T-helper 2 cell (primary cell): ENCODE measurements around the gene LTC4S.
"Not testable (repeated sequence)": the region's sequence is repeated elsewhere in the genome, so short reads cannot be mapped to it uniquely, and the experiment has no call there.

ENCODE experiments used
- DNase-seq, 5 experiments: peaks; one replicate each; pipeline versions ENCODE4 v3.0.0 to v3.0.0-alpha.2; 2012 to 2022
- total RNA-seq, 2 donors: gene quantifications; one replicate each; lab custom pipeline; 2026; lab: John Stamatoyannopoulos, UW

Gene LTC4S
- 1.3 to 2.2 reads per million in 2 donors for total RNA-seq

- peak in 2 of 5 experiments; percentile 75 to 76 for DNase-seq
Observed at GRCh38 chr5:179793468-179794139, at the start of gene LTC4S. Gene LTC4S (plus strand): TSS chr5:179793986. CDS start chr5:179794081, 95 bp downstream.

DNA sequence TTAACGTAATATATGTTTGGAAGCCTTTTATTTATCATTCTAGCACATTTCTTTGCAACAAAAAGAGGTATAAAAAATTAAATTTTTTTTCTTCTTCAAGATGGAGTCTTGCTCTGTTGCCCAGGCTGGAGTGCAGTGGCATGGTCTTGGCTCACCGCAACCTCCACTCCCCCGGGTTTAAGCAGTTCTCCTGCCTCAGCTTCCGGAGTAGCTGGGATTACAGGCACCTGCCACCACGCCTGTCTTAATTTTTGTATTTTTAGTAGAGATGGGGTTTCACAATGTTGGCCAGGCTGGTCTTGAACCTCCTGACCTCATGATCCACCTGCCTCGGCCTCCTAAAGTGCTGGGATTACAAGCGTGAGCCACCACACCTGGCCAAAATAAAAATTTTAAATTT, 49.7 kb upstream of the LTC4S start:
- DNase-seq, result not testable (repeated sequence)

GRCh38 chr5:179746872-179747271, 46.9 kb upstream of the LTC4S start:
- no peak for DNase-seq

- no peak for DNase-seq
Observed at GRCh38 chr5:179747811-179748210, 46.0 kb upstream of the LTC4S start.

DNA sequence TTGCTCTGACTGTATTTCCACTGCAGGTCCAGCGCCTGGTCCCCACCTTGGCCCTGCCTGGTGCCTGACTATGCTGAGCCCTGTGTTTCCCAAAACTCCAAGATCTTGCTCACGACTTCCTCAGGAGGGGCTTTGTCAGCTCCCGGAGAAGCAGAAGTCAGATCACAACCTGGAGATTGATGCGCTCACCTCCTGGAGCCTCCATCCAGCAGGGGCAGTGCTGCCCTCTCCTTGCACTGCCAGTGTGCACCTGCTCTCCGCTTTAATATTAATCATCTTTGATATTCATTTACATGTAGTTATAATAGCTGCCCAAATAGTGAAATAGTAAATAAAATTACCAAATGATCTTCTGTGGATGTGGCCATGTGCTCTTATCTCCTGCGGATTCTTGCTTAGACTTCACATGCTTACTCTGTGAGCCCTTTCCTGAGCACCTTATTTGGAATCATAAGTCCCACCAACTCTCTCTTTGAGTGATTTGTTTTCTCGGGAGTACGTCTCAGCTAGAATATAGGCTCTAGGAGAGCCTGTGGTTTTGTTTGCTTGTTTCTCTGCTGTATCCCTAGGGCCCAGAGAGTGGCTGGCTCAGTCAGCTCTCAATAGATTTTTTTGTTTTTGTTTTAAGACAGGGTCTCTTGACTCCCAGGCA, 43.8 kb upstream of the LTC4S start:
- DNase-seq, result no peak

- DNase-seq, result no peak
Observed at GRCh38 chr5:179753971-179754370, 39.8 kb upstream of the LTC4S start.

GRCh38 chr5:179755022-179755421, 38.8 kb upstream of the LTC4S start:
- no peak for DNase-seq

DNA sequence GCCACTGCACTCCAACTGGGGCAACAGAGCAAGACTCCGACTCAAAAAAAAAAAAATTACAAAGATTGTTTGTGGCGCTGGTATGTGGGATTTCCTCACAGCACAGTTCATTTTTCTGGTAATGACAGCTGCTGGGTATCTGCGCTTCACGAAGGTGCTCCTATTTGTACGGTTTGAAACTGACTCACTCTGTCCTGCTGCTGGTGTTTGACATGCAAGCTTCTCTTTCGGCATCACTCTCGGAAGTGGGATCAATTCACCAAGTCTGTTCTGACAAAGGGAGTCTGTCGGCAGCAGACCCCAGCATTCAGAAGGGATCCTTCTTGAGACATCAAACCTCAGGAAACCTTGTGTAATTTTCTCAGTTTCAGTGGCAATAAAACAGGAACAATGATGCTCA, 34.8 kb upstream of the LTC4S start:
- peak in 1 of 5 experiments; percentile 82 for DNase-seq

GRCh38 chr5:179759581-179760551, 33.9 kb upstream of the LTC4S start:
- DNase-seq, result peak in 2 of 5 experiments; percentile 10 to 84

DNA sequence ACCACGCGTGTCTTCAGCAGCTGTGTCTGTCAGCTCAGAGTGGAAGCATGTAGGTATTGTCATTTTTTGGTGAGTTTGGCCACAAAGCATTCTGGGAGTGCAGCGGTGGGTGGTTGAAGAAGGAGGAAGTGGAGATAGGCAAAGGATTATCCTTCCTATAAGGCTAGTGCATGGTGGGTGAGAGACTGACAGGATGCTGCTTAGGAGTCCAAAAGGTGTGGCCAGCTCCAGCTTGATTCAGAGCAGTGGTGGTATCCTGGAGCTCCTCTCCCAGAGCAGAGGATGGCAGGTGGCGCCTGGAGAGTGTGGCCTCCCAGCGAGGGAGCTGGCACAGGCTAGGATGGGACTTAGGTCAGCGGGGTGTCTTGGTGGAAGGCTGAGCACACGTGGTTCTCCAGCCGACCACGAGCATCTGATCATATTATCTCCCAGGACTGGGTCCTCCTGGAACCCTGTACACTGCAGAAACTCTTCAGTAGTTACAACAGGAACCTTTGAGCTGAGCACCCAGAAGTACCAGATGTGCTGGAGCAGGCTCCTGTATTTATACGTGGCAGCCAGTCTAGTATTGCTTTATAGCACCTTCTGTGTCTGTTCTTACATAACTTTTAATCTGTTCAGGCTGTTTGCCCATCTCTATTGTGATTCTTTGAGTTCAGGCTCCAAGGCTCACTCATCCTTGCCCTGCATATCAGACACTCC, 31.6 kb upstream of the LTC4S start:
- DNase-seq, result peak in 2 of 5 experiments; percentile 34 to 71

- DNase-seq, result no peak
Observed at GRCh38 chr5:179762781-179763176, 31.0 kb upstream of the LTC4S start.

GRCh38 chr5:179763215-179763945, 30.4 kb upstream of the LTC4S start:
- peak in 4 of 5 experiments; percentile 24 to 65 (median 34) for DNase-seq

GRCh38 chr5:179764056-179764455, 29.7 kb upstream of the LTC4S start:
- no peak for DNase-seq

GRCh38 chr5:179765400-179765799, 28.4 kb upstream of the LTC4S start:
- DNase-seq, result no peak

DNA sequence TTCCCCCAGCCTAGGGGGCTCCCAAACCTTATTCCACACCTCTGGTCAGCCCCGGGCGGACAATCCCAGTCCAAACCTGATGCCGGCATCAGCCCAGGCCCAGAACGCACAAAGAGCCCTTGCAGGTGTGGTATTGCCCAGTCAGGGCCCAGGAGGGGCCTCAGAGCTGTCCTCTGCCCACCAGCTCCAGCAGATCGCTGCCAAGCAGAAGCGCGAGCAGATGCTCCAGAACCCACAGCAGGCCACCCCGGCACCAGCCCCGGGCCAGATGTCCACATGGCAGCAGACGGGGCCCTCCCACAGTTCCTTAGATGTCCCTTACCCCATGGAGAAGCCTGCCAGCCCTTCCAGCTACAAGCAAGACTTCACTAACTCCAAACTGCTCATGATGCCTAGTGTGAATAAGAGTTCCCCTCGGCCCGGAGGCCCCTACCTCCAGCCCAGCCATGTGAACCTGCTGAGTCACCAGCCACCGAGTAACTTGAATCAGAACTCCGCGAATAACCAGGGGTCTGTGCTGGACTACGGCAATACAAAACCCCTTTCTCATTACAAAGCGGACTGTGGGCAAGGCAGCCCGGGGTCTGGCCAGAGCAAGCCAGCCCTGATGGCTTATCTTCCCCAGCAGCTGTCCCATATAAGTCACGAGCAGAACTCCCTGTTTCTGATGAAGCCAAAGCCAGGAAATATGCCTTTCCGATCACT, 27.6 kb upstream of the LTC4S start:
- DNase-seq, result no peak

DNA sequence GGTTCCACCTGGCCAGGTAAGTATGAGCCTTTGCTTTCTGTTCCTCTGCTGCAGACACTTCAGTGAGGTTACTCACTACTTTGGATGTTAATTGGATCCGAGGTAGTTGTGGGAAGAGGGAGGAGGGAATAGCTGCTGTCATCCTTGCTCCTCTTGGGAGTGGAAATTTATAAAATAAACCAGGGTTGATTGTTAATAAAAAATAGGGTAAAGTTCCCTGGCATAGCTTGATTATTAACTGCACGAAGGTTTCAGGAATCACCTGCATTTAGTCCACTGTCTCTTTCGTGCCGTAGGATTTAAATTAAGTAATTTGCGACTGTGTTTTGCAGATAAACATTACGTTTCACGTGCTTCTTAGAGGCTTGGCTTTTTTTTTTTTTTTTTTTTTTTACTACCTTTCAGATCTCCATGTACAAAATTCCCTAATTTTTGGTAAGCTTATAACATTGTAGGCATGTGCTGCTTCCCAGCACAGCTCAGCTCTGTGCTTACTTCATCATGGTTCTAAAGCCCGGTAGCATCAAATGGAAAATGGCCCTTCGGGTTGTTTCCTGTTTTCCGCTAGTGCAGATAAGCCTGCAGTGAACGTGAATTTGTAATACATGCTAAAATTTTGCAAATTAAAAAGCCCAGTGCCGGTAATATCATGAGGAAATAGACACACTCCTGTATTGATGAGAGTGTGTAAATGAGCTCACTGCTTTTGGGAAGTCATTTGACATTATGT, 26.9 kb upstream of the LTC4S start:
- DNase-seq, result no peak

DNA sequence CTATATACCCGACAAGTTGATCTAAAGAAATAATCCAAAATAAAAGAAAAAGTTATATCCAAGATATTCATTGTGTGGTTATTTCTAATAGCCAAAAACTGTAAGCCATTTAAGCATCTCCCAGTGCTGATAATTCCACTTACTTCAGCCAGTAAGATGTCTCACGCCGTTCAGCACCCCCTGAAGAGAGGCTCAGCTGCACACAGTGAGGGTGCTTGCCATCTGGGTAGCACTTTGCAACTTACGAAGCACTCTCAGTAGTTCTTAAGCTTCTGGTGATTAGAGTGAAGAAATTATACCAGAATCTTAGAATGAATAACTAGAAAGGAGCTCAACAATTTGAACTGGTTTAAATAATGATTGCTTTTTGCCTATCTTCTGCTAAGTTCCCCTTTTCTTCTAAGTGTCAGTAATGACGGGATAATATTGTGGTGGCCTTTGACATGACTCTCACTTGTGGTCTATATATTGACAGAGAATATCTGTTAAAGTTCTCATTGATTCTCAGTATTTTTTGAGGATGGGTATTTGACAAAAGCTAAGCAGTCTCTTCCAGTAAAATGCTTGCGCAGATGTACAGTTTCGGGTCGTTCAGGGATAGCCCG, 26.2 kb upstream of the LTC4S start:
- no peak for DNase-seq

DNA sequence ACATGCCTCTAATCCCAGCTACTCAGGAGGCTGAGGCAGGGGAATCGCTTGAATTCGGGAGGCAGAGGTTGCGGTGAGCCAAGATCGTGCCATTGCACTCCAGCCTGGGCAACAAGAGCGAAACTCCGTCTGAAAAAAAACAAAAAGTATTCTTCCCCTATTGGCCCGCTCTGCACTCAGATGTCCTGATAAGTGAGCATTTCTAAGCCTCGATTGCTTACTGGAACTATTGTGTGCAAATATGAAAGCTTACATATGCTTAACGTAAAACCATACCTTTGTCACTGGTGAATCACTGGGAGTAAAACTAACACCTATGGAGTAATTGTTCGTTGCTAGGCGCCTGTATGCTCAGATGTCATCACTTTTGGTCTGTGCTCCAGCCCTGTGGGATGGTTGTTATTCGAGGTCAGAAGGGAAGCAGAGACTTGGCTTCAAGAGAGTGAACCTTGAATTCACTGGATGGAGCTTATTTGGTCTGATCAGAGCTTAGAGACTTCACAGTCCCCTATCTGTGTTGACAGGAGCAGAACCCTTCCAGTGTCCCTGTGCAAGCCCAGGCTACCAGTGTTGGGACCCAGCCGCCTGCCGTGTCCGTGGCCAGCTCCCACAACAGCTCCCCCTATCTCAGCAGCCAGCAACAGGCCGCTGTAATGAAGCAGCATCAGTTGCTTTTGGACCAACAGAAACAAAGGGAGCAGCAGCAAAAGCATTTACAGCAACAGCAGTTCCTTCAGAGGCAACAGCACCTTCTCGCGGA, 25.3 kb upstream of the LTC4S start:
- DNase-seq, result no peak

GRCh38 chr5:179769271-179769670, 24.5 kb upstream of the LTC4S start:
- no peak for DNase-seq
